Superior temporal gyrus (tissue), 1 donor: ENCODE data around the gene RASSF7.

ENCODE experiments used
- DNase-seq: peaks from one replicate; pipeline ENCODE4 v3.0.0-alpha.2; 2016; ENCODE audit errors: extremely low spot score

The RASSF7 gene

DNA sequence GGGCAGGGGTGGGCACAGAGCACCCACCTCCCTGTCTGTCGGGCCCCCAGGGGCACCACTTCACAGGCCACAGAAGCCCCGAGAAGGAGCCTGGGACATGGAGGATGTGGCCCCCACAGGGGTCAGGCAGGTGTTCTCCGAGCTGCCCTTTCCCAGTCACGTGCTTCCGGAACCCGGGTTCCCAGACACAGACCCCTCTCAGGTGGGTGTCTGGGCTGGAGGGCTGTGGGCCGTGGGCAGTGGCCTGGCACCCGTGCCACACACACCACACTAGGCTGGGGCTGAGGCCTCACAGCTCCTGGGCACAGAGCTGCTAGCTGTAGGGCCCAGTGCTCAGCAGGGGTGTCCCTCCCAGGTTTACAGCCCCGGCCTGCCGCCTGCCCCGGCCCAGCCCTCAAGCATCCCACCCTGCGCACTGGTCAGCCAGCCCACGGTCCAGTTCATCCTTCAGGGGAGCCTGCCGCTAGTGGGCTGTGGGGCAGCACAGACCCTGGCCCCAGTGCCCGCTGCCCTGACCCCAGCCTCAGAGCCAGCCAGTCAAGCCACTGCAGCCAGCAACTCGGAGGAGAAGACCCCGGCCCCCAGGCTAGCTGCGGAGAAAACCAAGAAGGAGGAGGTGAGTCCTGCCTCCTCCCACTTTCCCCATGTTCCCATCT, 49.5 kb downstream of the RASSF7 start:
- no peak for DNase-seq

DNA sequence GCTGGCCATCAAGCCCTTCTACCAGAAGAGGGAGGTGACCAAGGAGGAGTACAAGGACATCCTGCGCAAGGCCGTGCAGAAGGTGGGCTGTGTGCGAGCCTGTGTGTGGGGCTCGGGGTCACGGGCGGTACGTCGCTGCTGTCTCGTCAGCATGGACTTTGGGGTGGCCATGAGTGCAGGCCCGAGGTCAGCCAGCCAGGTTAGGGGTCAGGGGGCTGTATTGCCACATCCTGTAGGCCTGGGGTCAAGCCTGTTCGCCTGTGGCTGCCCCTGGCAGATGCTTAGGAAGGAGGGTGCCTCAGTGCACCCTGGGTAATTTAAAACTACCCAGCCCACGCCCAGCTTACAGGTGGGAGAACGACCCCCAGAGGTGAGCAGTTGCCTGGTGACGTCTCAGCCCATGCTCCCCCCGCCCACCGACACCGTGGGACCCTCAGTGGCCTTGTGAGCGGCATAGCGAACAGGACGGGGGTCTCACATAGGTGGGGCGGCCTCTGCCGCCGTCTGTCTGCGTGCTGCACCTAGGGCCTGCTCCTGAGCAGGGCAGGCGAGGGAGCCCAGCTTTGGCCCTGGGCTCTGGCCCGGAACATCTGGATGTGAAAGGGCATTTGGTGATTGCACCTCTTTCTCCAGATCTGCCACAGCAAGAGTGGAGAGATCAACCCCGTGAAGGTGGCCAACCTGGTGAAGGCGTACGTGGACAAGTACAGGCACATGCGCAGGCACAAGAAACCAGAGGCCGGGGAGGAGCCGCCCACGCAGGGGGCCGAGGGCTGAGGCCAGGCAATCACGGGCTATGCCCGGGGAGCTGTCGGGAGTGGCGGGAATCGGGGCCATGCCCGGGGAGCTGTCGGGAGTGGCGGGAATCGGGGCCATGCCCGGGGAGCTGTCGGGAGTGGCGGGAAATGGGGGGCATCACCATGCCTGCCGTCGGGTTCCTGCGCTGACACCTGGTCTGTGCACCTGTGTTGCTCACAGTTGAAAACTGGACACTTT, 50.5 kb downstream of the RASSF7 start:
- DNase-seq: no peak

DNA sequence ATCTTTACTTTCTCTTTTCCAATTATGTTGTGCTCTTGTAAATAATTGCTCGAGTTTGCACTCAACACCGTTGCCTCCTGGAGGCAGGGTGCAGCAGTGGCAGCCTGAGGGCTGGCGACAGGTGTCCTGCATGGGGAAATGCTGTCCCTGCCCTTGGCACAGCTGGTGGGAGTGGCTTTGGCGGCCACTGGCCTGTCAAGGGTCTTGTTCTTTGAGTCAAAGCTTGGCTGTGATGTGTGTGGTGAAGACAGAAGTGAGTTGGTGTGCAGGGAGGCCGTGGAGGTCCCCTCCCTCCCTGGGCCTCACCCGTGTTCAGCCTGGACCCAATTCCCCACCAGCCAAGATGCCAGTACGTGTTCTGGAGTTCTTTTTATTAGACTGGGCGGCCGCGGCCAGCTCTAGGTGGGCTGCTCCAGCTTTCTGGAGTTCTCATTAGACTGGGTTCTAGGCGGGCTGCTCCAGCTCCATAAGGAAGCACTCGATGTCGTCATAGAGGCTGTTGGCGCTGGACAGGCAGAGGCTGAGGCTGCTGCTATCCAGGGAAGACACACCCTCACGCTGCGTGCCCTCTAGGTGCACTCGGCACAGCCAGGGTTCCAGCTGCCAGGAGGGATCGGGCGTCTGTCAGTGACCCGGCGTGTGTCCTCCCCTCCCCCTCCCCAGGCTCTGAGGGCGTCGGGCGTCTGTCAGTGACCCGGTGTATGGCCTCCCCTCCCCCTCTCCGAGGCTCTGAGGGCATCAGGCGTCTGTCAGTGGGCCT, 51.6 kb downstream of the RASSF7 start:
- DNase-seq: no peak

DNA sequence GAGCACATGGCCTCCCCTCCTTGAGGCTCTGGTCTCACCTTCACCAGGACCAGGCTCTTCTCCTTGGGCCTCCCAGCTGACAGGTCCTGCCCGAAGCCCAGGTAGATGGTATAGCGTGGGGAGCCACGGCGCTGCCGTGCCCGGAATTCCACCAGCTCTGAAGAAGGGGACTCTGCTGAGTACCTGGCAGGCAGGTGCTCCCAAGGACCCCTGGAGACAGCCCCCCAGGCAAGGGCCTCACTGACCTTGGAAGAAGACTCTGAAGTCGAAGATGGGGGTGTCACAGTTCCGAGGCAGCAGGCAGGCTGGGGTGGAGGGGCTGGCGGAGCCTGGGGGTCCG, 52.2 kb downstream of the RASSF7 start:
- no peak for DNase-seq

DNA sequence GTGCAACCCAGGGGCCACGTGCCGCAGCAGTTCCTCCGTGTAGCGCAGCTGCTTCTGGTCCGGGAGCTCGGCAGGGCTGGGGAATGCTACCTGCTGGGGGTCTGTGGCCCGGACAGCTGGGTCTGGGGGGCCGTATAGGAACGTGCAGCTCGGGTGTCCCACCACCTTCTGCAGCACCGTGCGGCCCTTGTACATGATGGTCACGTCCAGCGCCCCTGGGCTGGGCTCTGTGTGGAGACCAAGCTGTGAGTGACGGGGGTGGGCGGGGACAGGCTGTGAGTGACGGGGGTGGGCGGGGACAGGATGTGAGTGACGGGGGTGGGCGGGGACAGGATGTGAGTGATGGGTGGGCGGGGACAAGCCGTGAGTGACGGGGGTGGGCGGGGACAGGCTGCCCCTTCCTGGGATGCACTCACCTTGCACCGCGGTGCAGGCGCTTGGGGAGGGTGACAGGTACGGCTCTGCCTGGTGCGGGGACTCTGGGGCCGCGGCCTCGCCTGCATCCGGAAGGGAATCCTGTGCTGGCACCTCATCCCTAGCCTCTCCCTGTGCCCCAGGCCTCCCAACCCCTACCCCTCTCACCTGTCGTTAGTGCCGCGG, 52.7 kb downstream of the RASSF7 start:
- DNase-seq: no peak
